ELR (cell line): ENCODE measurements around the gene FBLN1.

Experiments used
- DNase-seq: peaks from one replicate; pipeline ENCODE4 v3.0.0-alpha.2; 2015; ENCODE audit warnings: low read depth

FBLN1 gene

DNA sequence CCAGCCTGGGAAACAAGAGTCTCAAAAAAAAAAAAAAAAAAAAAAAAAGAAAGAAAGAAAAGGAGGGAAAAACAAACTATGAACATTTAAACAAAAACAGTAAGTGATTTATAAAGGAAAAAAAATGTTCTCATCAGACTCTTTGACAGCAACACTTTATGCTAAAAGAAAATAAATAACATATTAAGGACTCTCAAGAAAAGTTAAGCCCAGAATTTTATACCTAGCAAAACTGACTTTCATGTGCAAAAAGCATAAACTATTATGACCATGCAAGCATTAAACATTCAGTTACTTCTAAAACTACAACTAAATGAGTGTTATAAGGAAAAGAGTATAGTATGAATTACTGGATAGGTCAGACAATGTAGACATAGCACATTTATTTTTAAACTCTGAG is 68.4 kb downstream of the FBLN1 start:
- DNase-seq: no peak

DNA sequence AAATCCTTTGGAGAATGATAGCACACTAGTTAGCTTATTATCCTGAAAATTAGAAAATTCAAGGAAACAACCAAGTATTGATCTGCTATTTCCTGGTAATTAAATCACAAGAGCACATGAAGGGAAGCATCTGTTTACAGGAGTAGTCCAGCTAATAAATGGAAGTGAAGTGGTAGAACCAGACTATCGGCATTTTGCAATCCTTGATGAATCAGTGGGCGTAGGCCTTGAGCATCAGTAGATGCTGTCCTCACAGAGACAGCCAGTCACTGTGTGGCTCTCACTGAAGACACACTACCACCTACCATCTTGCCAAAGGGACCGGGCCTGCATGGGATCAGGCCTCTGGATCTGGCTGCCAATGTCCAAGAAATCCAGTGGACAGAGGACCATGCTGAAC is 69.8 kb downstream of the FBLN1 start:
- no peak for DNase-seq

DNA sequence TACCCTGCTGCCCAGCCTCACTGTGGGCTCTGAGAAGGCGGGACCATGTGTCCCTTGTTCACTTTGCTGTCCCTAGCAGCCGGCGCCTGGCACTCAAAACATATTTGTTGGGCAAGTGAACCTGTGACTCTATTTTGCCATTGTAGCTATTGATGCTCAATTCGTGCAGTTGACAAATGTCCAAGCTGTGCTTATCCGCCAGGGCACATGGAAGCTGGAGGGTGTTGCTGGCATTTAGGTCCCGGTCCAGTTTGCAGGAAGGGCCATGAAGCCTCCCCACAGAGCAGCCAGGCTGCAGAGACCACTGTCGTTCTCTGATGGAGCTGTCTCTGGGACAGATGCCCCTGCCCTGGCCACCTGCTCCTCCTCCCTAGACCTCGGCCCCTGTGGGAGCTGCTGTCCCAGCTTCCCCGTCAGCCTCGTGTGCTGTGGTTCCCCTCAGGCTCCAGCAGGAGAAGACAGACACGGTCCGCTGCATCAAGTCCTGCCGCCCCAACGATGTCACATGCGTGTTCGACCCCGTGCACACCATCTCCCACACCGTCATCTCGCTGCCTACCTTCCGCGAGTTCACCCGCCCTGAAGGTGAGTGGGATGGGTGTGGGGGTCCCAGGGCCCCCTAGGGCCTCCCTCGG is 71.5 kb downstream of the FBLN1 start:
- DNase-seq: no peak

DNA sequence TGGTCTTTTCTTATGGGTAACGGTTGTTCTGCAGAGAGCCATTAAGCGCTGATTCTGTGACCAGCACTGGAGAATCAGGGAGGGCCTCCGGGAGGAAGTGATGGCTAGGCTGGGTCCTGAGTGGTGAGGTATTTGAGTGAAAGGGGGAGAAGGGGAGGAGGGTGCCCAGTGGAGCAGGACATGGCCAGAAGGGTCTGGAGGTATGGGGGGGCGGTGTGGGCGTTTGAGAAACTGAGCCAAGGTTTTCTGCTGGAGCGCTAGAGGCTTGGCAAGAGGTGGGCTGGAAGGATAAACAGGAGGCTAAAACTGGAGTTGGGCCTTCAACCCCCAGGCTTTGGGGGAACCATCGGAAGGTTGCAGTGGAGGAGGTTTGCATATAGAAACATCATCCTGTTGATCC is 72.5 kb downstream of the FBLN1 start:
- DNase-seq: no peak

DNA sequence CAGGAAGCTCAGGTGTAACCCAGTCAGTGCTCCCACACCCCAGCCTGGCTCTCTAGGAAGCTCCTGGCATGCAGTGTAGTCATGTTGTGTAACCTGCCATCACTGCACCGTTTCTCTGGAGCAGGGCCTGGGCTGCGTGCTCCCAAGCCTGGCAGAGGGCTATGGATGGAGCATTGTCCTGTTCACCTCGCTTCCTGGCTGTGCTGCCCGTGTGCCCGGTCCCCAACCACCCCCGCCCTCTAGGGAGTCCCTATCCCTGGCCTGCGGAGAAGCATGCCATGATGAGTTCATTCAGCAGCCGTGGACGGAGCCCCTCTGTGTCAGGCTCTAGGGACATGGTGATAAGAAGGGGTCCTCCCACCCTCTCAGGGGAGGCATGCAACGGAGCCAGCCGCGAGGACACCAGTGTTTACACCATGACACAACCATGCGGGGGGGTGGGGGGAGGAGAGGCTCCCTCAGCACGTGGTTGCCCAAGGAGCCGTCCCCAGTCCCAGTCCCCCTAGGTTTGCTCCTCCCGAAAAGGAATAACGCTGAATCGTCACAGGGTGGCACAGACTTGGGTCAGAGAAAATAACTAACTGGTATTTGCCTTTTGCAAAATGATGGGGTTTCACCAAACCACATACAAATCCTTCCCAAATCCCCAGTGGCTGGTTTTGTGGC is 73.1 kb downstream of the FBLN1 start:
- DNase-seq: no peak

DNA sequence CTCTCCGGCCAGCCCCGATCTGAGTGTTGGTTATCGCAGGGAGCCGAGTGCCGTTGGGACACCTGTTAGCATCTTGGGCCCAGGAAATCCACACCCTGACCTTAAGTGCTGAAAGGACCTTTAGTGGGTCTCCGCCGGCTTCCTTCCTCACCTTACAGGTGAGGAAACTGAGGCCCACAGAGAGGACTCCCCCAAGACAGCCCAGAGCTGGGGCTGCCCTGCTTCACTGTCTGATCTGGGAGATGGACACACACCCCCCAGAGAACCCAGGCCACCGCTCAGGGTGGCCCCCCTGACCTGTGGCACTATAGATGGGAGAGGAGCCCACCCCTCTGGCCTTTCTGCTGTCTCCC is 73.6 kb downstream of the FBLN1 start:
- no peak for DNase-seq

DNA sequence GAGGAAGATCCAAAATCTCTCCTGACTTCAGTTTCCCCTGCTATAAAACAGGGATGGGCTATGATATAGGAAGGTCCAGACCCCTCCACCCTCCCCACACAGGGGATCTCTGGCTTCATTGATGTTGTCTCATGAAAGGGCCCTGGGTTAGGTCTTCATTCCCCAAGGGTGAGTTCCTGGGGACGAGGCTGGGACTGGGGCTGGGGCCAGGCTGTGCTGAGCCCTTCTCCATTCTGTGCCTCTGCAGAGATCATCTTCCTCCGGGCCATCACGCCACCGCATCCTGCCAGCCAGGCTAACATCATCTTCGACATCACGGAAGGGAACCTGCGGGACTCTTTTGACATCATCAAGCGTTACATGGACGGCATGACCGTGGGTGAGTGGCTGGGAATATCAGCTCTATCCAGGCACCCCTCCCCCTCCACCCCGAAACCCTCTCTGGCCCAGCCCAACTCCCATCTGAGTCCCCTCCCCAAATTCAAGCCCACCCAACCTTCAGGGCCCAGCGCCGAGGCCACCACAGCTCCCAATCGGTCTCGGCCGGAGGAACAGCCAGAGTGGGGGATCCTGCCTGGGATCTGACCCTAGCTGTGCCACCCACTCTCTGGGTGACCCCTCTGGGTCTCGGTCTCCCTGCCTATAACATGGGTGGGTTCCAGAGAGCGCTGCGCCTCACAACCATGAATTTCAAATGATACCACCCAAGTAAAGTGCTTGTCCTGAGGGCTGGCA is 74.2 kb downstream of the FBLN1 start:
- DNase-seq: no peak

DNA sequence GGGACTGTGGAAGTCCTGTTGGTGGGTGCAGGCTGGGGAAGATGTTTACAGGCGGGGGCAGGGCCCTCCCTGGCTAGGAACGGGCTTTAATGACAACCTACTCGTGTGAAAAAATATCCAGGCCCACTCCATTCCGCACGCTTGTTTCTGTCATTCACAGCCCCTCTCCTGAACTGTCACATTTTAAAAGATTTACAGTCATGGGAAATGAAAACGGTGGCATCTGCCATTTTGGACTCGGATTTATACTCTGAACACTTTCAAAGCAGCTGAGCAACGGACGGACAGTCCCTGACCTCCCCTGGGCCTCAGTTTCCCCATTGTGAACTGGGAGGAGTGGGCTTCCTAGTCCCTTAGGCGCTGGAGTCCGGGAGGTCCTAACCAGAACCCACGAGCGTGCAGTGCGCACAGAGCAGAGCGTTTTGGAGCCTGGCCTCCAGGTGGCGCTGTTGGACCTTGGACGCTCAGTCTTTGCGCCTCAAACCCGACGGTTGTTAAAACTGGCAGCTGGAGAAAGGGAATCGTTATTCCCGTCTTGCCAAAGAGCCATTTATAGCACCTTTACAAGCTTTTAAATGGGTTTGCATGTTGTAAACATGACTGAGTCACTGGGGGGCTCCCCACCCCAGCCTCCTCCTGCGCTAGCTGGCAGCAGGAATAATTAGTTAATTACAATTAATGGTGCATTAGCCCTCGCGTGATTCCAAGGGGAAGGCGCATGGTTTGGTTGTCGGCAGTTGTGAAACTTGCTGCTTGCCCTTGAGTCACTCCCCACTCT is 75.3 kb downstream of the FBLN1 start:
- peak; percentile 85 for DNase-seq

DNA sequence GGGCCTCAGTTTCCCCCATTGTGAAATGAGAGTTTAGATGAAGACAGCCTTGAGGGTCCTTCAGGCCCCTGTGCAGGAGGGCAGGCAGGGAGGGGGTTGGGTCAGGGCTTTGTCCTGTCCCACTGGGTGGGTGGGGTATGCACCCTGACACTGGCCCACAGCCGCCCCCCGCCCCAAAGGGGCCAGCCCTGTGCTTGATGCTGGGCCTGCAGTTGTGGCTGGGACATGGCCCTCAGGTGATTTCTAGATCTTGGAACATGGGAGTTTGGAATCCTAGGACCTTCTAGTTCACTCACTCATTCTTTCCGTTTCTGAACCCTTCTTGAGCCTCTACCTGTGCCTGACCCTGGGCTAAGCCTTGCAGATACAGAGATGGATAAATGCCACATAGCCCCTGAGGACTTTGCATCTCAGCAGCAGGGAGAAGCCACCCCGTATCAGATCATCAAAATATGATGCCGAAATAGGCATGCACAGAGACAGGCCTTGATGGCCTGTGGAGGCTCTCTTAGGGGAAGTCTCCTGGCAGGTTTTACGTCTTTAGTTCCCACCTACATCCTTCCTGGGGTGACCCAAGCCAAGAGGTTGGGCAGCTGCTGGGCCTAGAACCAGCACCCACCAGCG is 76.0 kb downstream of the FBLN1 start:
- no peak for DNase-seq

DNA sequence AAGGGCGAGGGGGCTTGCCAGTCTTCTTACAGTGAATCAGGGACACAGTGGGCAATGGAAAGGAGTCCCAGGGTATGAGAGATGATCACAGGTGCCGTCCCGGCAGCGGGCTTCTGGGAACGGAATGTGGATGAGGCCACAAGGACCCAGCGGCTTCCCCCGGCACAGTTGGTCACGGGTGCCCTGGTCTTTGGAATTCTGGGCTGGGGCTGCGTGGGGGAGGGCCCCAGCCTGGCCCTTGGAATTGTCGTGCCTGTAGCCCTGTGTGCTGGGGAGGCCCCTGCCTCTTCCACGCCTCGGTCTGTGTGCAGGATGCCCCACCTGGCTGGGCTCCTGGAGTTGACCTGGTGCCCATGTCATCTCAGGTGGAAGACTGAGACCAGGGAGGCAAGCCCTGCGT is 76.6 kb downstream of the FBLN1 start:
- no peak for DNase-seq

DNA sequence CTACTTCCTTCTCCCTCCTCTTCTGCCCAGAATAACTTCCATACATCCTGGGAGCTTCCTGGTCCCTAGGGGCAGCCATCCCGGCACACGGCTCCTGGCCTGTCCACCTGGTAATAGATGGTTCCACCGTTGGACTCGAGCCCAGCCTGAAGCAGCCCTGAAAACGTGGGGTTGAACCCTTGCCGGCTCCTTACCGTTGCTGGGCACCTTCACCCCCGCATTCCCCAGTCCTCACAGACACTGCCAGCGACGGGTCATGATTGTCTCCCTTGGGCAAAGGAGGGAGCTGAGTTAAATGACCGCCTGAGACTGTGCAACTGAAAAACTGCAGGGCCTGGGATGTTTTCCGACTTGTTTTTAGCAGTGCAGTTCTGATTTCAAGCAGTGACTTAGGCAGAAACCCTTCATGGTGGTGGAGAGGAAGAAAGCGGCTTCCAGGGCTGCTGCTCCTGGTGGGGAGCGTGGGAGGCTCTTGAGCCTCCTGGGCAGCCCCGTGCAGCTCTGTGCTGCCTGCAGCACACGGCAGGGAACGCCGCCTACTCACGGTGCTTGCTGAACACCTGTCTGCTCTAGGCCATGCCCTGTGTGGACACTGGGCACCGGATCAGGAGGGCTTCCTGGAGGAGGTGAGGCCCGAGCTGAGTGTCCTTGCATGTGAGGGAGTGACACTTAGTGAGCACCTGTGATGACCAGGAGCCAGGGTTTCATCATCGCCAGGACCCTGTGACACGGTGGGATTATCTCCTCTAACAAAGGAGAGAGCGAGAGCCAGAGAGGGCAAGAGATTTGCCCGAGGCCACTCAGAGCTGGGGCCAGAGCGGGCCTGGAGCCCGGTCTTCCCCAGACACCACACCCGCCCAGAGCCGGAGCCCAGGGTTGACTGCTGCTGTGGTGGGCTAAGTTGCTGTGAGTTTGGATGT is 77.4 kb downstream of the FBLN1 start:
- DNase-seq: no peak

DNA sequence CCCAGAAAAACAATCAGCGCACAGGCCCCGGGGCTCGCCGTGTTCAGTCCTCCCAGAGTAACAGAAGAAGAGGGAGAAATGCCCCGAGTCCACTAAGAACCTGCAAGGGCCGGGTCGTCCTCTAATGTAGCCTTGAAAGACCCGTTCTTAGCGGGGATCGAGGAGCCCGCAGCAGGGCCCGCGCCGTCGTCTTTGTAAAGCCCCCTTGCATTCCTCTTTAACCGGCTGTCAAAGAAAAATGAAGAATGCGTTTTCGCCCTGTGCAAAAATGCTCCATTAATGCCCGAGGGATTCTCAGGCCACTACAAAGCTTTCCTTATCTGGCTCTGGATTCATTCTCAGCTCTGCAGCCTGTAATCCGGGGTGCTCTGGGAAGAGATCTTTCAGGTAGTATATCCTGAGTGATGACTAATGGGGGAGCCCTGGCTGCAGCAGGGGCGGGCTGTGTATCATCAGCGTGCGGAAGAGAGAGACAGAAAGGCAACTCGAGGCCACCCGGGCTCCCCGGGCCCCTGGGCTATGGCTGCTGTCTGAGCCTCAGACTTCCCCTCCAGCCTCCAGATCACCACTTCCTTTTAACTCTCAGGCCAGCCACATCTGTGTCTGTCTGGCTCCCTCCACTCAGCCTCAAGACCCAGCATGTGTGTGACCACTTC is 78.2 kb downstream of the FBLN1 start:
- DNase-seq: peak; percentile 19

DNA sequence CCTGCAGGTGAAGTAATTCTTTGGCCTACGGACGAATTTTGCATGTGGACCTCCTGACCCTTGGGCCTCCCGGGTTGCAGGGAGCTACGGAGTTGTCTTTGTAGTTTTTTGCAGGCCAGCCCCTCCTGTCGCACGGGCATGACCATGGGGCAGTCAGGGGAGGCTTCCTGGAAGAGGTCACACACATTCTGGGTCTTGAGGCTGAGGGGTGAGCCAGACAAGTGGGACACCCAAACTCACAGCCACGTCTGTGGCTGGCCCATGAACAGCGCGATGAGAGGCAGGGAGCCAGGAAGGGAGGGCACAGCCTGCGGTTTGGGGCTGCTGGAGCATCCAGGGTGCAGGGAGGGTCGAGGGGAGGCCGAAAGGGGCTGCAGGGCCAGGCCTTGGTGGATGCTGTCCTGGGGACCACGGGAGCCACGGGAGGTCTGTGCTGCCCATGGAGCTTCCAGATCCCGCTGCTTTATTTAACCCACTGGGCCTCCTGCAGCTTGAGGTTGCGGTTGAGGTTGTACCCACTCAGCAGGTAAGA is 78.9 kb downstream of the FBLN1 start:
- DNase-seq: no peak

DNA sequence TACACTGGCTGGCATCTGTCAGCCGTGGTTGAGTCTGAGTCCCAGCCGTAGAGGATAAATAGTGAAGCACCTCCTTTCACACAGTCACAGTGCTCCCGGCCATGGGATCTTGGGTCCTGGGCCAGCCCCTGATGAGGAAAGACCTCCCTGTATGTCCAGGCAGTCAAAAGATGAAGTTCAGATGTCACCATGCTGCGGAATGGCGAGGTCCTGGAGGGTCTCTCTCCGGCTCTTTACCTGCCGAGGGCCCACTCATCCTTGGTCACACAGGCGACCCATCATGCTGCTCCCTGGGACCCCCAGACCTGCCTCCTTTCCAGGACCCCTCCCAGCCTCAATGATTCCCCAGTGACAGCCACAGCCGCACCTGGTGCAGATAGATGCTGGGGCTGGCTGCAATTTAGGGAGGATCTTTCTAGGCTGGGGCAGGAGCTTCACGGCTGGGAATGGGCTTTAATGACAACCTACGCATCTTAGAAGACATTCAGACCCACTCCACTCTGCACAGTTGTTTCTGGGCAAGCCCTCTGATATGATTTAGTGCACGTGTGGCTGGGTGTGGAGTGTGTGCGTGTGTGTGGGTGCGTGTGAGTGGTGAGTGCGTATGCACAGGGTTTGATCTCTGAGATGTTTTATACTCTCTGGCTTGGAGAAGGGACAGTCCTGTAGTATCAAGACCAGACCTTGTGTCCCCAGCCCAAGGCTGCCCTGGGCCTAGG is 79.7 kb downstream of the FBLN1 start:
- DNase-seq: no peak

DNA sequence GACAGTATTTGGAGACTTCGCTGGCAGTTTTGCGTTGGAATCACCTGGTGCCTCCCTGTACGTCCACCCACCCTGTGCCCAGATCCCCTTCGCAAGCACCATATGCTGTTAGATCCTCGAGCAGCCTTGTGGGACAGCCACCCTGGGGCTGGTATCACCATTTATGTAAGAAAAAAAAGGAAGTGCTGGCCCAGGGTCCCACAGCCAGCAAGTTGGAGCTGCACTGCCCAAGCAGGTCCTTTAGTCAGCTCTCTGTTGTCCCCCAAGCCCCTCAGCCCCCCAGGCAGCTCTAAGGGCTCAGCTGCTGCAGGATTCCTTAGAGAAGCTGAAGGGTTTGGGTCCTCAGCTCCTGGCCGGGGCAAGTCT is 80.3 kb downstream of the FBLN1 start:
- DNase-seq: no peak

DNA sequence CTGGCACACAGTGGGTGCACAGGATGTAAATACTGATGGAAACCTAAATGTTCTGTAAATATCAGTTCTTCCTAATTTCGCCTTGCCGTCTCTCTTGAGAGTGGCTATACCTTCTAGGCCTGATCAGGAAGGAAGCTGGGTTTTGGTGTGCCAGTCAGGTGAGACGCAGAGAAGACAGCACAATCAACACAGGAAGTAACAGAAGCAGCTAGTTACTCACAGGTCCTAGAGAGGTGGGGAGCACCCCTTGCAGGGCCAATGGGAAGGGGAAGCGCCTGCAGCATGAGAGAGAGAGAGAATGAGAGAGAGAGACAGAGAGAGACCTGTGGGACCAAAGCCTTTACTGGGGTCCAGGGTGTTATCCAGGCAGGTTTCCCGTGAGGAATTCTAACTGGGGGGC is 80.8 kb downstream of the FBLN1 start:
- no peak for DNase-seq

DNA sequence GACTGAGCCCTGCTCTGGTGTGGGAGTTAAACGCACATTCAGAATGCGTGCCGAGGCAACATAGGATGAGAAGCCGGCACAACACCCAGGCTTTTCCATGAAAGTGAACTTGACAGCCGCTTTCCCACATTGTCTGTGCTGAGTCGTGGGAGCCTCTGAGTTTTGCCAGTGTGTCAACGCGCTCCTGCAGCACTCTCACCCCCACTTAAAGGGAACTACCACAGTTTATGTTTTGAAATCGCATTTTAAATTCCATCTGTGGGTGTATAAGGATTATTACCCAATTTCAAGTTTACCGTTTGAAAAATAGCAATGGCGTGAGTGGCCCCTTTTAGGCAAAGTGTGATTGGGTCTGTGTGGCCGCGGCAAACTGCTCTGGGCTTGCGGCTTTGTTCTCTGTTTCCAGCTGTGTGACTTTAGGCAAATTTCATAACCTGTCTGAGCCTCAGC is 81.5 kb downstream of the FBLN1 start:
- peak; percentile 54 for DNase-seq

DNA sequence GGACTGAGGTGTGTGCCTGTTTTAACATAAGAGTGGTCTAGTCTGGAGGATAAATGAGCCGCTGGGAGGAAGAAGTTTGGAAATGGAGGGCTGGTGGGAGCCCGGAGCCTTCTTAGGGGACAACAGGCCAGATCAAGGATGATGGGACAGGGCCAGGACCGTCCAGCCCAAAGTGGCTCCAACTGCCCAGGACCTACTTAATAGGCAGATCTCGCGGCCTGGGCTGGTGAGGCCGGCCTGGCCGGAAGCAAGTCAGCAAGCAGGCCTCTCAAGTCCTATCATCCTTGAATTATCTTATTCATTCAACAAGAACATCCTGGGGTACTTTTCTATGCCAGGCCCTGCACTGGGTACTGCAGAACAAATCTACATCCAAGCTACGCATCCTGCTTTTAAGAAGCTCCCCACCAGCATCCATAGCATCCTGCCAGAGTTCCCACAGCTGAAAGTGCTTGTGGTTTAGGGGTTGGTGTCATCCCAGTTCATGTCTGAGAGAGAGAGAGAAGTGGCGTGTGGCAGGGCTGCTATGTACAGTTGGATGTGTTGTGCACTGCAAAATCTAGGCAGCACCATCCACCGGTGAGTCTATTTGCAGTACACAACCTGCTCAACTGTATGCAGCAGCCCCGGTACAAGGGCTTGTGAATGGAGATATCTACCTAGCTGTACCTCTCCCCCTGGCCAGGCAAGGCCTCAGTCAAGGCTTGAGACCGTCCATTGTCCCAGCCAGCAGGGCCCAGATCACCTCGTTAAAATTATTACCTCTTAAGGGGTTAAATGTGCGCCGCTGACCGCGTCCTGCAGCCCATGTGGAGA is 82.1 kb downstream of the FBLN1 start:
- peak; percentile 12 for DNase-seq

DNA sequence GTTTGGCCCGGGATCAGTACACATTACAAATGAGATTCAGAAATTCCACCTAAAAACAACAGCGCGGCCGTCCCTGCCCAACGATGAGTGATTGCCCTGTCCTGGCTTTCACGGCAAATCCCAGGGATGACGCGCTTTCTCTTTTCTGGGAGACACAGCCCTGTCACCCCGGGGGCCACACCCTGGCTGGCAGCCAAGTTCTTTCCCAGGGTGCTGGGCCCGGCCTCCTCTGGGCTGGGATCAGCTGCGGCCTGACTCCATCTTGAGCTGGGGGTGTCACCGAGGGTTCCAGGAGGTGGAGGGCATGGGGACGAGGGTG is 82.7 kb downstream of the FBLN1 start:
- peak; percentile 53 for DNase-seq
